ENCODE measurements around the gene DNAH3. TPM values are rescaled to one million over a fixed set of nuclear protein-coding genes. Genes with fewer than 3 reads are reported as not detected.
"Not testable (repeated sequence)": the region's sequence is repeated elsewhere in the genome, so short reads cannot be mapped to it uniquely, and the experiment has no call there.

The DNAH3 gene
- total RNA-seq, 1 experiment from 2014 or later: 4.4 TPM

- no peaks in the 10 kb centered on the region for H3K27me3 Mint-ChIP-seq (ENCODE audit: insufficient read depth, unreplicated experiment)
- Histone ChIP-seq H3K36me3 (ENCODE audit: control insufficient read depth, insufficient read depth, low read length) (no peaks in the 10 kb centered on the region), H3K9me3 (no peaks in the 10 kb centered on the region), H3K4me3 (ENCODE audit: low read depth, low read length) (no peak overlapping the region), H3K27me3 (replicated peaks; ENCODE audit: control insufficient read depth, insufficient read depth, low read length) (no peaks in the 10 kb centered on the region), H3K4me1 (no peaks in the 10 kb centered on the region)
- no peaks in the 10 kb centered on the region for H3K4me1 Mint-ChIP-seq (ENCODE audit: low read depth, unreplicated experiment)
- no peak for TF ChIP-seq CTCF (IDR thresholded peaks at IDR 0.05; ENCODE audit: insufficient read depth in 1 of 2, low read depth in 1 of 2, low read length in 1 of 2, severe bottlenecking in 1 of 2, unreplicated experiment in 1 of 2)
- no peak overlapping the region for H3K4me3 Mint-ChIP-seq (ENCODE audit: unreplicated experiment)
- no peak overlapping the region for H3K27ac Mint-ChIP-seq (ENCODE audit: unreplicated experiment)
- BruUV-seq (replicated peaks): no TSS peak
- no peaks in the 10 kb centered on the region for H3K9me3 Mint-ChIP-seq (ENCODE audit: unreplicated experiment)
- CTCF ChIA-PET: interaction anchor here (0.6 kb wide), 1 partner anchor 1217 kb away, joined by 3 read pairs; no protein-coding TSS in a partner anchor
- POLR2A ChIA-PET: no interaction called here
- intact Hi-C loops (cut with micrococcal nuclease; ENCODE audit: unreplicated experiment): no loop called here
- no peak for DNase-seq
- no peaks in the 10 kb centered on the region for H3K36me3 Mint-ChIP-seq (ENCODE audit: insufficient read depth, unreplicated experiment)
These were observed 86.4 kb downstream of the DNAH3 start for GRCh38 chr16:21064203-21064602.

DNA sequence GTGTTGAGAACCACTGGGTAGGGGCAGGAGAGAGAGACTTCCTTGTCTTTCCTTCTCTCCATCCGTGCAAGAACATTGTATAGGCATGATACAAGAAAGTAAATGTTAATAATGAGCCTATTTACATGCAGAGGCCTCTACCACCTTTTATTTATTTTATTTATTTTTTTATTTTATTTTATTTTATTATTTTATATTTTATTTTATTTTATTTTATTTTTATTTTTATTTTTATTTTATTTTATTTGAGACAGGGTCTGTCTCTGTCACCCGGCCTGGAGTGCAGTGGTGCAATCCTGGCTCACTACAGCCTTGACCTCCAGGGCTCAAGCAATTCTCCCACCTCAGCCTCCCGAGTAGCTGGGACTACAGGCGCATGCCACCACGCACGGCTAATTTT is 87.3 kb downstream of the DNAH3 start:
- H3K4me3 ChIP-seq (ENCODE audit: low read depth, low read length); H3K4me1 Mint-ChIP-seq (ENCODE audit: low read depth, unreplicated experiment); H3K4me1 ChIP-seq; H3K27ac Mint-ChIP-seq (ENCODE audit: unreplicated experiment); H3K36me3 Mint-ChIP-seq (ENCODE audit: insufficient read depth, unreplicated experiment); POLR2A ChIA-PET; H3K9me3 ChIP-seq; BruUV-seq (replicated peaks); H3K27me3 ChIP-seq (replicated peaks; ENCODE audit: control insufficient read depth, insufficient read depth, low read length); H3K27me3 Mint-ChIP-seq (ENCODE audit: insufficient read depth, unreplicated experiment); H3K36me3 ChIP-seq (ENCODE audit: control insufficient read depth, insufficient read depth, low read length); CTCF ChIA-PET; DNase-seq; H3K9me3 Mint-ChIP-seq (ENCODE audit: unreplicated experiment); H3K4me3 Mint-ChIP-seq (ENCODE audit: unreplicated experiment); intact Hi-C loops (cut with micrococcal nuclease; ENCODE audit: unreplicated experiment): not testable (repeated sequence)

DNA sequence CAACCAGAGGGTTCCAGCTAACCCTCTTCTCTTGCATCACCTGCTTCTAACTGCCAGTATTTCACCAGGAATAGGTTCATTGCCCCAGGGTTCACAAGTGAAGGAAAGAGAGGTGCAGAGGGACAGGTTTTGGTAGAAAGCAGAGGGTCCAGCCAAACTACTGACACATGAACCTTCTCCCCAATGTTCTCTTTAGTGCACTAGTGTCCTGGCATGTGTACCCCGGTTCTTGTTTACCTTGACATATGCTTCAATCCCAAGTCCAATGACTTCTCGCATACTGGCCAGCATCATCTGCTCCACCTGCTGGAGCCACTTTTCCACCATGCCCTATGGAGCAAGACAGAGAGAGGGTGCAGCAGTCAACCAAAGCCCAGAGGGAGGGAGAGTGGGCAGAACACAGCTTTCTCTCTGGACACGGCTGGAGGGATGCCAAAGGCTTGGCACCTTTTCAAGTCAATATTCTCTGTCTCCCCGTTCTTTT is 90.6 kb downstream of the DNAH3 start:
- Histone ChIP-seq H3K36me3 (ENCODE audit: control insufficient read depth, insufficient read depth, low read length) (no peaks in the 10 kb centered on the region), H3K4me1 (no peaks in the 10 kb centered on the region), H3K27me3 (replicated peaks; ENCODE audit: control insufficient read depth, insufficient read depth, low read length) (no peaks in the 10 kb centered on the region), H3K9me3 (no peaks in the 10 kb centered on the region), H3K4me3 (ENCODE audit: low read depth, low read length) (no peak overlapping the region)
- intact Hi-C loops (cut with micrococcal nuclease; ENCODE audit: unreplicated experiment): no loop called here
- BruUV-seq (replicated peaks): no TSS peak
- Mint-ChIP-seq H3K9me3 (ENCODE audit: unreplicated experiment) (no peaks in the 10 kb centered on the region), H3K4me1 (ENCODE audit: low read depth, unreplicated experiment) (no peaks in the 10 kb centered on the region), H3K27me3 (ENCODE audit: insufficient read depth, unreplicated experiment) (no peaks in the 10 kb centered on the region), H3K27ac (ENCODE audit: unreplicated experiment) (no peak overlapping the region), H3K36me3 (ENCODE audit: insufficient read depth, unreplicated experiment) (no peaks in the 10 kb centered on the region), H3K4me3 (ENCODE audit: unreplicated experiment) (no peak overlapping the region)
- TF ChIP-seq CTCF (IDR thresholded peaks at IDR 0.05; ENCODE audit: insufficient read depth in 1 of 2, low read depth in 1 of 2, low read length in 1 of 2, severe bottlenecking in 1 of 2, unreplicated experiment in 1 of 2): peak in 1 of 2 experiments; percentile 12
- DNase-seq: no peak
- ChIA-PET POLR2A (no interaction called here), CTCF (no interaction called here)

DNA sequence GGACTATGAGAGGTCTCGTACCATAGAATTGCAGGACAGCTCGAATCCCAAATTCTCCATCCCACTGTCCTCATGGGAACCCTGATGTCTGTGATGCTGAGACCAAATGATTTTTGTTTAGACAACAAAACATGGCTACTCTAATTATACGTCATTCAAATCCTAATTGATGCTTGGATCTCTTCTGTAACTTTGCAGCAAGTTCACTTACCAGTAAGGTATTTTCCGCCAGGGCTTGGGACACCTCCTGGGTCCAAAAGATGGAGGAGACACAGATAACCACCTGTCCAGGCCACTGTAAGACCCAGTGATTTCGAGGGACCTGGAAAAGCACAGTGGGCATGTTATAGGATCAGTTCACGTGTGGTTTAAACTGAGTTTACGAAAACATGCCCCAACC is 92.8 kb downstream of the DNAH3 start:
- Histone ChIP-seq H3K36me3 (ENCODE audit: control insufficient read depth, insufficient read depth, low read length) (no peaks in the 10 kb centered on the region), H3K4me3 (ENCODE audit: low read depth, low read length) (no peak overlapping the region), H3K27me3 (replicated peaks; ENCODE audit: control insufficient read depth, insufficient read depth, low read length) (no peaks in the 10 kb centered on the region), H3K4me1 (no peaks in the 10 kb centered on the region), H3K9me3 (no peaks in the 10 kb centered on the region)
- no peaks in the 10 kb centered on the region for H3K27me3 Mint-ChIP-seq (ENCODE audit: insufficient read depth, unreplicated experiment)
- no peak overlapping the region for H3K27ac Mint-ChIP-seq (ENCODE audit: unreplicated experiment)
- POLR2A ChIA-PET: no interaction called here
- intact Hi-C loops (cut with micrococcal nuclease; ENCODE audit: unreplicated experiment): no loop called here
- CTCF ChIA-PET: no interaction called here
- DNase-seq: no peak
- BruUV-seq (replicated peaks): no TSS peak
- H3K9me3 Mint-ChIP-seq (ENCODE audit: unreplicated experiment): no peaks in the 10 kb centered on the region
- no peaks in the 10 kb centered on the region for H3K36me3 Mint-ChIP-seq (ENCODE audit: insufficient read depth, unreplicated experiment)
- no peak for TF ChIP-seq CTCF (IDR thresholded peaks at IDR 0.05; ENCODE audit: insufficient read depth in 1 of 2, low read depth in 1 of 2, low read length in 1 of 2, severe bottlenecking in 1 of 2, unreplicated experiment in 1 of 2)
- no peaks in the 10 kb centered on the region for H3K4me1 Mint-ChIP-seq (ENCODE audit: low read depth, unreplicated experiment)
- H3K4me3 Mint-ChIP-seq (ENCODE audit: unreplicated experiment): no peak overlapping the region

Measured in Caco-2 (cell line).